Thoracic aorta (tissue), 2 donors: ENCODE results near the gene BCR. TPM values are rescaled to one million over a fixed set of nuclear protein-coding genes. Genes with fewer than 3 reads are reported as not detected.
A peak's percentile ranks its signal among the peaks of the same experiment; 100 is the strongest.

Experiments used
- ATAC-seq: fragments of 150-250 bp; one replicate; pipeline ENCODE4 v1.8.0; 2017; ENCODE audit warnings: low read depth; ENCODE audit not compliant: insufficient number of reproducible peaks, low FRiP score
- DNase-seq: peaks from one replicate; pipeline ENCODE4 v3.0.0-alpha.2; 2020; ENCODE audit warnings: low spot score
- H3K27ac ChIP-seq, 2 donors: fragments of 200-600 bp; sonication (generic); 1 replicate in 1 of 2; 2 replicates in 1 of 2; pipeline ENCODE4 v1.5.1; 2016; ENCODE audit warnings: mild to moderate bottlenecking in 2 of 2, moderate library complexity in 2 of 2
- H3K27me3 ChIP-seq: fragments of 200-600 bp; sonication (generic); replicated peaks from 2 replicates; pipeline ENCODE4 v1.6.0; 2016; ENCODE audit warnings: mild to moderate bottlenecking; ENCODE audit not compliant: insufficient read depth
- H3K36me3 ChIP-seq: fragments of 200-600 bp; sonication (generic); one replicate; pipeline ENCODE4 v1.5.1; 2016
- H3K4me1 ChIP-seq, 2 donors: fragments of 200-600 bp; sonication (generic); 1 replicate in 1 of 2; 2 replicates in 1 of 2; pipeline versions ENCODE4 v1.5.1 to v1.6.0; 2016; ENCODE audit warnings: low read depth in 2 of 2, mild to moderate bottlenecking in 1 of 2; ENCODE audit not compliant: control insufficient read depth in 1 of 2
- H3K4me3 ChIP-seq: fragments of 200-600 bp; sonication (generic); 2 replicates; pipeline ENCODE4 v1.5.1; 2016; ENCODE audit warnings: mild to moderate bottlenecking
- H3K9me3 ChIP-seq: fragments of 200-600 bp; sonication (generic); 2 replicates; pipeline ENCODE4 v1.5.1; 2016
- CTCF ChIP-seq: fragments of 200-600 bp; sonication (generic); IDR thresholded peaks from one replicate; pipeline ENCODE4 v1.5.1; 2019; ENCODE audit warnings: antibody characterized with exemption
- total RNA-seq, 2 donors: library from RNA; depleted of rRNA; stranded (reverse); fragments of >200 nt; gene quantifications; one replicate each; pipeline versions ENCODE4 v1.1.0 to v1.2.3, GENCODE V29; 2016

BCR gene
- total RNA-seq, 2 donors from 2014 or later: 73.2 to 232 TPM

GRCh38 chr22:23245045-23245798, 64.9 kb downstream of the BCR start:
- H3K27ac ChIP-seq: peak overlapping the region; percentile 42 to 76
- H3K4me3 ChIP-seq: no peak overlapping the region
- H3K9me3 ChIP-seq: no peaks in the 10 kb centered on the region
- peaks cover 21 to 61% of the 10 kb centered on the region in 2 donors for H3K4me1 ChIP-seq
- ATAC-seq (no peak), DNase-seq (no peak)
- no peaks in the 10 kb centered on the region for H3K36me3 ChIP-seq
- H3K27me3 ChIP-seq: no peaks in the 10 kb centered on the region
- TF ChIP-seq CTCF: no peak

DNA sequence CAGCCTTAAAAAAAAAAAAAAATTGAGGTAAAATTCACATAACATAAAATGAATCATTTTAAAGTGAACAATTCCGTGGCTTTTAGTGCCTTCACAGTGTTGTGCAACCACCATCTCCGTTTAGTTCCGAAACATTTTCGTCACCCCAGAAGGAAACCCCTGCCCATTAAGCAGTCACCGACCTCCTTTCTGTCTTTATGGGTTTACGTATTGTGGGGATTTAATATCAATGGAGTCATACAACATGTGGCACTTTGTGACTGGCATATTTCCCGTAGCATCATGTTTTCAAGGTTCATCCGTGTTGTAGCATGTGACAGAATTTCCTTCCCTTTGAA, 65.5 kb downstream of the BCR start:
- ATAC-seq (no peak), DNase-seq (no peak)
- no peak for TF ChIP-seq CTCF
- H3K4me1 ChIP-seq: peaks cover 21 to 61% of the 10 kb centered on the region in 2 donors
- H3K27ac ChIP-seq: peak overlapping the region in 1 of 2 donors; percentile 76
- H3K9me3 ChIP-seq: no peaks in the 10 kb centered on the region
- H3K27me3 ChIP-seq: no peaks in the 10 kb centered on the region
- no peak overlapping the region for H3K4me3 ChIP-seq
- no peaks in the 10 kb centered on the region for H3K36me3 ChIP-seq

DNA sequence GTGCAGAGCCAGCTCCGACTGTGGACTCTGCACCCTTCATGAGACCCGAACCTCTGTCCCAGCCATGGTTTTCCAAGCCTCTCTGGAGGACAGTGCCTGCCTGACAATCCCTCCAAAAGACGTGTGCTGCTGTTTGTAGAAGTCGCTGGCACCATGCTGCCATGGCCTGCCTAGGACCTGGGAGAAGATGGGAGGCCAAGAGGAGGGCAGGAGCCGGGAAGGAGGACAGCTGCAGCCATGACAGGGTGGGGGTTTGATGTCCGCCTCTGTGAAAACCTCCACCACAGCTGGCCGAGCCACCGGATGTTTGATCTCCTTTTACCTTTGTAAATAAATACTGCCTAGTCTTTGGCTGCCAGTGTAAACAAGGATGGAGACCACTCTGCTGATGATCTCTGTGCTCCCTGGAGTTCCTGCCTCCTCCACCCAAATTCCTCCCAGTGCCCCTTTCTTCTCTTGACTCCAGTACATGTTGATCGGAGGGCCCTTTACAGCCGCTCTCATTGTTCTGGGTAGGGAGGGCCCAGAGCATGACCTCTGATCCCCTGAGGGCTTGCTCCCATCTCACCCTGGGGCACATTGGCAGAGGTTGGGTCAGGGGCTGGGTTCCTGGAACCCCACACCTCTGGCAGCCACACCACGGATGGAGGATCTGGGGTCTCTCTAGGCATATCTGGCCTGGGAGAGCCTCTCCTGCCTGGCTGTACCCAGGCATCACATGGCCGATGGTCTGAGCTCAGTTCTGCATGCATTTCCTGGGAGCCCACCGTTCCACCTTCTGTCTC, 66.9 kb downstream of the BCR start:
- no peaks in the 10 kb centered on the region for H3K9me3 ChIP-seq
- no peak overlapping the region for H3K4me3 ChIP-seq
- H3K27me3 ChIP-seq: no peaks in the 10 kb centered on the region
- TF ChIP-seq CTCF: no peak
- ATAC-seq (no peak), DNase-seq (no peak)
- peak overlapping the region in 1 of 2 donors; percentile 76 for H3K27ac ChIP-seq
- peaks cover 21 to 47% of the 10 kb centered on the region in 2 donors for H3K4me1 ChIP-seq
- no peaks in the 10 kb centered on the region for H3K36me3 ChIP-seq

GRCh38 chr22:23248583-23248982, 68.3 kb downstream of the BCR start:
- ATAC-seq: no peak
- Histone ChIP-seq H3K27ac (peak overlapping the region in 1 of 2 donors; percentile 53), H3K4me3 (no peak overlapping the region)

More at GRCh38 chr22:23248583-23248982, 68.3 kb downstream of the BCR start:
- no peaks in the 10 kb centered on the region for H3K27me3 ChIP-seq
- peaks cover 21 to 36% of the 10 kb centered on the region in 2 donors for H3K4me1 ChIP-seq
- no peak for DNase-seq
- no peak for TF ChIP-seq CTCF
- H3K36me3 ChIP-seq: no peaks in the 10 kb centered on the region
- H3K9me3 ChIP-seq: no peaks in the 10 kb centered on the region
